OCI-LY3 (cell line): ENCODE measurements around the gene SNAP25.

Experiments
- H2AFZ ChIP-seq: fragments of 200-600, 300-600 bp; shearing (Covaris generic); 2 replicates; pipeline ENCODE4 v1.6.0; 2014; ENCODE audit warnings: antibody characterized with exemption, low read depth, low read length
- H3K27ac ChIP-seq: fragments of 200-600, 300-600 bp; sonication (generic); 2 replicates; pipeline ENCODE4 v1.5.1; 2014; ENCODE audit warnings: mild to moderate bottlenecking, low read length, moderate library complexity, mixed read lengths
- H3K27me3 ChIP-seq: fragments of 200-600, 300-600 bp; sonication (generic); 2 replicates; pipeline ENCODE4 v1.6.1; 2014; ENCODE audit warnings: low read depth, low read length, mixed read lengths
- H3K36me3 ChIP-seq: fragments of 200-600, 300-600 bp; sonication (generic); replicated peaks from 2 replicates; pipeline ENCODE3; 2014; ENCODE audit warnings: low read depth, low read length, mixed read lengths
- H3K4me1 ChIP-seq: fragments of 300-600, 200-600 bp; sonication (generic); 2 replicates; pipeline ENCODE4 v1.6.1; 2014; ENCODE audit warnings: low read length, mixed read lengths
- H3K4me2 ChIP-seq: fragments of 200-600, 300-600 bp; sonication (generic); 2 replicates; pipeline ENCODE4 v1.6.1; 2014; ENCODE audit warnings: low read length, mixed read lengths
- H3K4me3 ChIP-seq: fragments of 300-600, 200-600 bp; sonication (generic); 2 replicates; pipeline ENCODE4 v1.5.1; 2014; ENCODE audit warnings: antibody characterized with exemption, mild to moderate bottlenecking, low read length, moderate library complexity
- H3K79me2 ChIP-seq: fragments of 300-600, 200-600 bp; shearing (Covaris generic); 2 replicates; pipeline ENCODE4 v1.6.1; 2014; ENCODE audit warnings: mild to moderate bottlenecking, low read length, mixed read lengths
- H3K9ac ChIP-seq: fragments of 300-600, 200-600 bp; shearing (Covaris generic); 2 replicates; pipeline ENCODE4 v1.6.0; 2014; ENCODE audit warnings: mild to moderate bottlenecking, low read length, moderate library complexity
- H3K9me3 ChIP-seq: fragments of 200-600, 300-600 bp; shearing (Covaris generic); 2 replicates; pipeline ENCODE4 v1.6.1; 2014; ENCODE audit warnings: low read length, mixed read lengths; ENCODE audit not compliant: insufficient read depth
- H4K20me1 ChIP-seq: fragments of 200-600, 300-600 bp; sonication (generic); 2 replicates; pipeline ENCODE4 v1.6.1; 2016; ENCODE audit warnings: low read length, mixed read lengths; ENCODE audit not compliant: insufficient read depth
- CTCF ChIP-seq: fragments of 200-600, 300-600 bp; sonication (generic); IDR thresholded peaks from 2 replicates; pipeline ENCODE4 v1.5.1; 2014; ENCODE audit warnings: antibody characterized with exemption, low read length, low read depth
- EZH2phosphoT487 ChIP-seq: fragments of 200-600 bp; shearing (Covaris generic); IDR thresholded peaks from 2 replicates; pipeline ENCODE4 v1.6.1; 2018; ENCODE audit warnings: antibody characterized with exemption, mixed run types, low read depth

Gene SNAP25

GRCh38 chr20:10201321-10201870 lies 17.2 kb upstream of the SNAP25 start:
- H3K9ac ChIP-seq = no peak overlapping the region
- no peaks in the 10 kb centered on the region for H3K9me3 ChIP-seq
- H3K4me3 ChIP-seq = no peak overlapping the region
- no peak overlapping the region for H2AFZ ChIP-seq
- H3K4me1 ChIP-seq = no peaks in the 10 kb centered on the region
- no peak overlapping the region for H3K4me2 ChIP-seq
- no peaks in the 10 kb centered on the region for H4K20me1 ChIP-seq
- H3K79me2 ChIP-seq = no peaks in the 10 kb centered on the region
- H3K36me3 ChIP-seq = no peaks in the 10 kb centered on the region
- H3K27me3 ChIP-seq = peaks cover 12% of the 10 kb centered on the region
- TF ChIP-seq CTCF (no peak), EZH2phosphoT487 (no peak)
- no peak overlapping the region for H3K27ac ChIP-seq

DNA sequence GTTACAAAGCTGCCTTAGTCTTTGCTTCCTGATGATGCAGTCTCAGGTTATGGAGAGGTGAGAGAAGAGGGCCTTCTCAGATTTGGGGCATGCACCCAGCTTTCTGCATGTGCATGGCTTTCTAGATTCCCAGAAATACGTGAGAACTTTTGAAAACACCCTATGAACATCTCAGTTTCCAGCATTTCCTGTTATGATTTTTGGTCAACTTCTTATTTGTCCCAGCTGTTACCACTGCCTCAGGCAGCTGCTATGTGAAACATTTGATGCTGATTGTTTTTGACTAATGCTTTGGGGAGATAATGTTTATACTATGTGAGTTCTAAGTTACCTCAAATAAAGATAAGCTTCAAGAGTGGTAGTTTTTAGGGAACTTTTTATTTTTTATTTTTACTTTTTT lies 9.5 kb upstream of the SNAP25 start:
- Histone ChIP-seq H3K9me3 (no peaks in the 10 kb centered on the region), H3K9ac (no peak overlapping the region), H3K27ac (no peak overlapping the region), H3K4me2 (no peak overlapping the region), H4K20me1 (no peaks in the 10 kb centered on the region), H3K27me3 (peaks cover 24% of the 10 kb centered on the region), H2AFZ (no peak overlapping the region), H3K4me3 (no peak overlapping the region), H3K36me3 (no peaks in the 10 kb centered on the region), H3K4me1 (no peaks in the 10 kb centered on the region), H3K79me2 (no peaks in the 10 kb centered on the region)
- no peak for TF ChIP-seq EZH2phosphoT487
- TF ChIP-seq CTCF = no peak

DNA sequence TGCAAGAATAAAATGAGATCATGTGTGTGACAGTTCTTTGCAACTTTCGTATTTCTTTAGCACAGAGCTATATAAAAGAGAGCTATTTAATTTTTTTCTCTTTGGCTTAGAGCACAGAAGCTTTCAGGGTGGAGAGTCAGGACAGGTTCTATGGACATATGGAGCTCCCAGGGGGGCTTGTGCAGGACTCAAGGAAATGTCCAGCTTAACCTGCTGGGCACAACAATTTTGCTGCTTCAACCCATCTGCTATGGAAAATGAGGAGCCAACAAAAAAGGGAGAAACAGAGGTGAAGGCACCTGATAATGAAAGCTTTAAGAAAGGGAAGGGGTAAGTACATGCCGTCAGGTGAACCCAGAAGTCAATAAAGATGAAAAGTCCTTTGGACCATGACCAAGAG lies 5.1 kb upstream of the SNAP25 start:
- Histone ChIP-seq H3K36me3 (no peaks in the 10 kb centered on the region), H3K79me2 (no peaks in the 10 kb centered on the region), H3K9ac (no peak overlapping the region)

DNA sequence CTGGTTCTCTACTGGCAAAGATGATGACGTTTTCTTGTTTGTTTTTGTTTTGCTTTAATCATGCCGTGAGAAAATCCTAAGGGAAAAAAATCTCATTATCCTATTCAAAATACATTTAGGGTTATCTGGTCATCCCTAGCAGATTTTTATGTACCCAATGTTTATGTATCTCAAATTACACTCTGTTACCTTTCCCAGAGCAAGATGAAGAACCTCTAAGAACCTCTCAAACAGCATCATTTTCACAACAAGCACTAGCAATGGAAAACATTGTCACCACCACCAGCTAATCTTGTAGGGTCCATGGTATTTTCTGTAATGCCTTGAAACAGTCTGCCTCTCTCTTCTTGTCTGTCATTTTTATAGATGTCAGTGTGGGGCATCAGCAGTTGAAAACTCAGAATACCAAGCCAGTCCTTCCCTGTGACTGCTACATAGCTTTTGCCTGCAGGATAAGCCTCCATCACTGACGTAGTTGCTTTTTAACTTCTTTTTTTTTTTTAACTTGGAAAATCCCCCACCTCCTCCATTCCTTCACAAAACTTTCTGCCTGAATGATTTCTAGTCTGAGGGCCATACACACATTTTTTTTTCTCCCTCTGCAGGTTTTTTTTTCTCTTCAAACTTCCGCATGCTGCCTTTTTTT lies 2.4 kb upstream of the SNAP25 start:
- Histone ChIP-seq H4K20me1 (no peaks in the 10 kb centered on the region), H3K27me3 (peaks cover 21% of the 10 kb centered on the region), H2AFZ (no peak overlapping the region), H3K9me3 (no peaks in the 10 kb centered on the region), H3K9ac (no peak overlapping the region), H3K79me2 (no peaks in the 10 kb centered on the region), H3K4me3 (no peak overlapping the region), H3K36me3 (no peaks in the 10 kb centered on the region), H3K4me2 (no peak overlapping the region), H3K4me1 (no peaks in the 10 kb centered on the region), H3K27ac (no peak overlapping the region)
- TF ChIP-seq EZH2phosphoT487 (no peak), CTCF (no peak)

More for the DNA sequence above, 5.1 kb upstream of the SNAP25 start:
- no peak overlapping the region for H3K27ac ChIP-seq
- no peak overlapping the region for H3K4me2 ChIP-seq
- no peaks in the 10 kb centered on the region for H3K9me3 ChIP-seq
- H3K4me3 ChIP-seq = no peak overlapping the region
- TF ChIP-seq EZH2phosphoT487 (no peak), CTCF (no peak)
- H4K20me1 ChIP-seq = no peaks in the 10 kb centered on the region
- H3K27me3 ChIP-seq = peaks cover 24% of the 10 kb centered on the region
- no peak overlapping the region for H2AFZ ChIP-seq
- no peaks in the 10 kb centered on the region for H3K4me1 ChIP-seq
